ENCODE measurements around the gene SLC11A2. TPM values are rescaled to one million over a fixed set of nuclear protein-coding genes. Genes with fewer than 3 reads are reported as not detected.

The SLC11A2 gene
- total and polyA plus RNA-seq, 2 of the 13 experiments (the other 11 are each of a cell fraction or from before 2014, with no cell fraction given): 71.7 to 77.0 TPM

DNA sequence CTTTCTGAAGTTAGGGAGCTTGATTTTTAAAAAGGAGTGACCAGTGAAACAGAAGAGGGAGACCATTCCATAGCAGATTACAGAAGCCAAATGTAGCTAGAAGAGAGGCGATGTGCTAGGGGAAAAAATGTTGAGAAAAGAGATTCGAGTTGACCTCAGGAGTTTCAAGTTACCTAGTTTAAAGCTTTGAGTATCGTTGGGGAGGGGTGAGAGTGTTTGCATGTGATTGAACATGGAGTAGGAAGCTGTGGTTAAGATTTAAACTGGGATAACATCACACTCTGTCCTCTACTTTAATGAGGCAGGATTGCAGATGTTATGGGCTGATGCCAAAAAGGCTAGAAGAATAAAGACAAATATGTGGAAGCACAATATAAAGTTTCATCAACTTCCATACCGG is 25.6 kb upstream of the SLC11A2 start:
- in situ Hi-C loops (cut with HindIII; ENCODE audit: extremely low pct_ligation_motif_present, low pct_unique_long_range_greater_than_20kb): no loop called here
- H3K4me1 ChIP-seq (ENCODE audit: insufficient read depth, low read length): peaks cover 21% of the 10 kb centered on the region
- POLR2A ChIA-PET: interaction anchor here (1.2 to 1.5 kb wide), 2 partner anchors 26 to 32 kb away, joined by 3 read pairs; partner anchors contain the start of genes CSRNP2 and SLC11A2

More for the DNA sequence above, 25.6 kb upstream of the SLC11A2 start:
- Histone ChIP-seq H3K9ac (ENCODE audit: insufficient read depth, low read depth, low read length) (no peak overlapping the region), H3K4me3 (replicated peaks in 1 of 3; ENCODE audit: insufficient read depth in 1 of 3, low read depth in 2 of 3, low read length in 3 of 3) (no peak overlapping the region), H4K20me1 (ENCODE audit: insufficient read depth, low read length) (no peaks in the 10 kb centered on the region), H3K4me2 (ENCODE audit: low read depth, low read length) (no peak overlapping the region), H3K27ac (ENCODE audit: extremely low read length, insufficient read depth, low read length) (no peak overlapping the region), H3K36me3 (replicated peaks in 1 of 2; ENCODE audit: control insufficient read depth in 1 of 2, insufficient read depth in 2 of 2, low read length in 2 of 2) (peaks cover 11 to 35% of the 10 kb centered on the region in 2 experiments), H3K79me2 (ENCODE audit: insufficient read depth, low read length) (peaks cover 18% of the 10 kb centered on the region), H3K27me3 (ENCODE audit: control insufficient read depth in 1 of 2, insufficient read depth in 2 of 2, low read length in 2 of 2) (no peaks in the 10 kb centered on the region; a peak in 1 of 5 replicates), H2AFZ (ENCODE audit: low read length) (no peak overlapping the region), H3K9me3 (ENCODE audit: low read length) (no peaks in the 10 kb centered on the region)
- CTCF ChIA-PET (ENCODE audit: low intra/inter-chr PET ratio, low total read pairs): no interaction called here
- intact Hi-C loops (cut with micrococcal nuclease; ENCODE audit: unreplicated experiment): no loop called here
- FAIRE-seq (no peak), DNase-seq (ENCODE audit: low spot score) (no peak), ATAC-seq (no peak)
- no TSS peak for BruUV-seq (replicated peaks)
- TF ChIP-seq ZNF687 (CRISPR knock-in tag; IDR thresholded peaks at IDR 0.05): no peak
- no peak for TF ChIP-seq GTF2F1 (IDR thresholded peaks at IDR 0.05; ENCODE audit: low read length)
- TF ChIP-seq DNMT1 (CRISPR knock-in tag; IDR thresholded peaks at IDR 0.05): no peak
- no peak for TF ChIP-seq ZMAT5 (CRISPR knock-in tag; IDR thresholded peaks at IDR 0.05; ENCODE audit: borderline replicate concordance, low read depth)
- TF ChIP-seq GLI4 (CRISPR knock-in tag; IDR thresholded peaks at IDR 0.05; ENCODE audit: borderline replicate concordance): no peak
- TF ChIP-seq SMAD3 (CRISPR knock-in tag; IDR thresholded peaks at IDR 0.05): no peak
- TF ChIP-seq, protein P1, sequence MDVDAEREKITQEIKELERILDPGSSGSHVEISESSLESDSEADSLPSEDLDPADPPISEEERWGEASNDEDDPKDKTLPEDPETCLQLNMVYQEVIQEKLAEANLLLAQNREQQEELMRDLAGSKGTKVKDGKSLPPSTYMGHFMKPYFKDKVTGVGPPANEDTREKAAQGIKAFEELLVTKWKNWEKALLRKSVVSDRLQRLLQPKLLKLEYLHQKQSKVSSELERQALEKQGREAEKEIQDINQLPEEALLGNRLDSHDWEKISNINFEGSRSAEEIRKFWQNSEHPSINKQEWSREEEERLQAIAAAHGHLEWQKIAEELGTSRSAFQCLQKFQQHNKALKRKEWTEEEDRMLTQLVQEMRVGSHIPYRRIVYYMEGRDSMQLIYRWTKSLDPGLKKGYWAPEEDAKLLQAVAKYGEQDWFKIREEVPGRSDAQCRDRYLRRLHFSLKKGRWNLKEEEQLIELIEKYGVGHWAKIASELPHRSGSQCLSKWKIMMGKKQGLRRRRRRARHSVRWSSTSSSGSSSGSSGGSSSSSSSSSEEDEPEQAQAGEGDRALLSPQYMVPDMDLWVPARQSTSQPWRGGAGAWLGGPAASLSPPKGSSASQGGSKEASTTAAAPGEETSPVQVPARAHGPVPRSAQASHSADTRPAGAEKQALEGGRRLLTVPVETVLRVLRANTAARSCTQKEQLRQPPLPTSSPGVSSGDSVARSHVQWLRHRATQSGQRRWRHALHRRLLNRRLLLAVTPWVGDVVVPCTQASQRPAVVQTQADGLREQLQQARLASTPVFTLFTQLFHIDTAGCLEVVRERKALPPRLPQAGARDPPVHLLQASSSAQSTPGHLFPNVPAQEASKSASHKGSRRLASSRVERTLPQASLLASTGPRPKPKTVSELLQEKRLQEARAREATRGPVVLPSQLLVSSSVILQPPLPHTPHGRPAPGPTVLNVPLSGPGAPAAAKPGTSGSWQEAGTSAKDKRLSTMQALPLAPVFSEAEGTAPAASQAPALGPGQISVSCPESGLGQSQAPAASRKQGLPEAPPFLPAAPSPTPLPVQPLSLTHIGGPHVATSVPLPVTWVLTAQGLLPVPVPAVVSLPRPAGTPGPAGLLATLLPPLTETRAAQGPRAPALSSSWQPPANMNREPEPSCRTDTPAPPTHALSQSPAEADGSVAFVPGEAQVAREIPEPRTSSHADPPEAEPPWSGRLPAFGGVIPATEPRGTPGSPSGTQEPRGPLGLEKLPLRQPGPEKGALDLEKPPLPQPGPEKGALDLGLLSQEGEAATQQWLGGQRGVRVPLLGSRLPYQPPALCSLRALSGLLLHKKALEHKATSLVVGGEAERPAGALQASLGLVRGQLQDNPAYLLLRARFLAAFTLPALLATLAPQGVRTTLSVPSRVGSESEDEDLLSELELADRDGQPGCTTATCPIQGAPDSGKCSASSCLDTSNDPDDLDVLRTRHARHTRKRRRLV (CRISPR knock-in tag; IDR thresholded peaks at IDR 0.05): no peak
- TF ChIP-seq ATM (IDR thresholded peaks at IDR 0.05; ENCODE audit: borderline replicate concordance): no peak
- no peak for TF ChIP-seq CREBL2 (CRISPR knock-in tag; IDR thresholded peaks at IDR 0.05; ENCODE audit: borderline replicate concordance)
- TF ChIP-seq EED (CRISPR knock-in tag; IDR thresholded peaks at IDR 0.05): no peak
- TF ChIP-seq TOE1 (CRISPR knock-in tag; IDR thresholded peaks at IDR 0.05): no peak
- WGBS (ENCODE audit: low lambda C conversion rate): 91% methylated on average over 4 of the region's 4 CpGs

All from HepG2 (cell line).